K562 (cell line): Measurements from ENCODE around the gene TTC19. TPM values are rescaled to one million over a fixed set of nuclear protein-coding genes. Genes with fewer than 3 reads are reported as not detected.

Experiments
- ATAC-seq: fragments of 200-7000 bp; cut with Tn5 transposase; 3 replicates; pipeline ENCODE4 v1.9.1; 2020; ENCODE audit warnings: moderate library complexity
- BruUV-seq: library from RNA; stranded (reverse); fragments of 400-500 nt; replicated peaks from 2 replicates; lab custom pipeline; 2021; lab: Mats Ljungman, UMichigan
- CTCF ChIA-PET: fragments of 300-600 bp; formaldehyde crosslinking; extraction: SDS; loops from one replicate; lab custom pipeline; 2021; ENCODE audit warnings: low intra/inter-chr PET ratio; lab: Yijun Ruan, JAX
- POLR2A ChIA-PET: fragments of 300-600, 350-650 bp; sonication (Branson Sonifier 250); formaldehyde crosslinking; extraction: SDS; loops from one replicate; lab custom pipeline; 2021; ENCODE audit warnings: antibody characterized with exemption, inconsistent platforms; lab: Yijun Ruan, JAX
- DNase-seq, 4 experiments: peaks; one replicate each; pipeline versions ENCODE4 v3.0.0 to v3.0.0-alpha.2; 2011 to 2018; ENCODE audit warnings: low spot score in 3 of 4, mixed read lengths in 3 of 4; ENCODE audit errors: extremely low read depth in 1 of 4
- FAIRE-seq: peaks from 2 replicates; lab custom pipeline; 2011; peaks lifted over from hg19 to GRCh38; lab: Jason Lieb, UNC
- H2AFZ ChIP-seq: 2 replicates; pipeline ENCODE4 v1.6.0; 2011; ENCODE audit warnings: low read depth, low read length, control low read depth, inconsistent platforms
- H3K27ac ChIP-seq: fragments of 200-600 bp; 3 replicates; pipeline ENCODE4 v1.8.0; 2011; ENCODE audit warnings: low read depth, mild to moderate bottlenecking, control low read depth, inconsistent platforms, low read length, moderate library complexity, mixed read lengths; ENCODE audit errors: extremely low read depth
- H3K27me3 ChIP-seq, 2 experiments: fragments of 300-600 bp in 1 of 2; 2 replicates in 1 of 2; 3 replicates in 1 of 2; pipeline versions ENCODE4 v1.6.0 to v1.8.0; 2011; ENCODE audit warnings: inconsistent platforms in 2 of 2, low read length in 2 of 2, mild to moderate bottlenecking in 1 of 2, mixed read lengths in 1 of 2, moderate library complexity in 1 of 2; ENCODE audit not compliant: control insufficient read depth in 2 of 2, insufficient read depth in 2 of 2
- H3K36me3 ChIP-seq: fragments of 300-600 bp; 3 replicates; pipeline ENCODE4 v1.8.0; 2011; ENCODE audit warnings: mild to moderate bottlenecking, low read length, inconsistent platforms; ENCODE audit not compliant: control insufficient read depth, insufficient read depth
- H3K4me1 ChIP-seq, 2 experiments: fragments of 200-600 bp in 1 of 2; replicated peaks in 1 of 2; 2 replicates in 1 of 2; 3 replicates in 1 of 2; pipeline versions ENCODE4 v1.5.1 to v1.8.0; 2011; ENCODE audit warnings: inconsistent platforms in 2 of 2, low read length in 2 of 2, mild to moderate bottlenecking in 1 of 2, mixed read lengths in 1 of 2, moderate library complexity in 1 of 2; ENCODE audit not compliant: control insufficient read depth in 2 of 2, insufficient read depth in 2 of 2
- H3K4me2 ChIP-seq: 2 replicates; pipeline ENCODE4 v1.6.1; 2011; ENCODE audit warnings: low read length, control low read depth, inconsistent platforms, mixed read lengths; ENCODE audit not compliant: insufficient read depth
- H3K4me3 ChIP-seq: fragments of 200-600 bp; sonication (generic), shearing (Covaris generic); 2 replicates; pipeline ENCODE4 v1.5.1; 2016; ENCODE audit warnings: control low read depth, inconsistent platforms
- H3K79me2 ChIP-seq: fragments of 200-600 bp; 3 replicates; pipeline ENCODE4 v1.8.0; 2011; ENCODE audit warnings: low read length, inconsistent platforms; ENCODE audit not compliant: control insufficient read depth, insufficient read depth
- H3K9ac ChIP-seq, 2 experiments: 2 replicates each; pipeline versions ENCODE4 v1.6.0 to v1.6.1; 2011; ENCODE audit warnings: low read depth in 2 of 2, low read length in 2 of 2, control low read depth in 1 of 2, inconsistent platforms in 1 of 2, mild to moderate bottlenecking in 1 of 2, mixed read lengths in 1 of 2; ENCODE audit not compliant: insufficient read depth in 1 of 2
- H3K9me1 ChIP-seq: one replicate; pipeline ENCODE4 v1.6.0; 2011; ENCODE audit warnings: inconsistent platforms, mild to moderate bottlenecking, low read length, moderate library complexity; ENCODE audit not compliant: control insufficient read depth, insufficient read depth
- H3K9me3 ChIP-seq: replicated peaks from 2 replicates; pipeline ENCODE4 v1.5.1; 2011; ENCODE audit warnings: low read depth, low read length, inconsistent platforms; ENCODE audit not compliant: control insufficient read depth, insufficient read depth
- H4K20me1 ChIP-seq: replicated peaks from 2 replicates; pipeline ENCODE4 v1.6.1; 2011; ENCODE audit warnings: low read length, inconsistent platforms, mixed read lengths; ENCODE audit not compliant: control insufficient read depth, insufficient read depth
- ADNP ChIP-seq: fragments of 200-800 bp; sonication (Bioruptor generic); IDR thresholded peaks from 2 replicates; pipeline ENCODE4 v1.6.1; 2016; ENCODE audit warnings: missing genetic modification characterization, missing compliant biosample characterization
- FOXA1 ChIP-seq: fragments of 450-650 bp; IDR thresholded peaks from 2 replicates; pipeline ENCODE4 v1.6.1; 2016; ENCODE audit warnings: mild to moderate bottlenecking, borderline replicate concordance
- FOXK1 ChIP-seq: sonication (generic); formaldehyde crosslinking; IDR thresholded peaks from 2 replicates; pipeline ENCODE4 v1.8.0; 2022; ENCODE audit warnings: missing genetic modification reagents, mild to moderate bottlenecking, borderline replicate concordance
- NFXL1 ChIP-seq: fragments of 450-650 bp; formaldehyde crosslinking; IDR thresholded peaks from 2 replicates; pipeline ENCODE4 v1.4.0; 2021; ENCODE audit warnings: mild to moderate bottlenecking
- NR4A1 ChIP-seq, 2 experiments: fragments of 250-450 bp in 1 of 2; fragments of 450-650 bp in 1 of 2; sonication (Bioruptor Pico) in 1 of 2; IDR thresholded peaks; 2 replicates each; pipeline versions ENCODE4 v1.4.0 to v1.6.1; 2016 to 2020; ENCODE audit warnings: mild to moderate bottlenecking in 2 of 2, missing compliant biosample characterization in 1 of 2, missing genetic modification characterization in 1 of 2, moderate library complexity in 1 of 2
- PATZ1 ChIP-seq: fragments of 250-450 bp; sonication (Bioruptor Pico); IDR thresholded peaks from 2 replicates; pipeline ENCODE4 v1.5.0; 2020; ENCODE audit warnings: mild to moderate bottlenecking, borderline replicate concordance
- PRPF4 ChIP-seq: fragments of 200-400 bp; formaldehyde crosslinking; IDR thresholded peaks from one replicate; pipeline ENCODE4 v1.6.1; 2017; ENCODE audit warnings: low read length, low read depth, mild to moderate bottlenecking; ENCODE audit not compliant: insufficient read depth, poor library complexity, severe bottlenecking
- RBBP5 ChIP-seq: fragments of 200-600 bp; sonication (generic); IDR thresholded peaks from 2 replicates; pipeline ENCODE4 v1.6.1; 2012; ENCODE audit warnings: borderline replicate concordance, mild to moderate bottlenecking, low read length, control low read depth, inconsistent platforms; ENCODE audit not compliant: insufficient read depth, poor library complexity, severe bottlenecking
- SMARCE1 ChIP-seq: fragments of 450-650 bp; IDR thresholded peaks from 2 replicates; pipeline ENCODE4 v1.7.1; 2016; ENCODE audit warnings: mild to moderate bottlenecking
- SNRNP70 ChIP-seq: fragments of 200-400 bp; formaldehyde crosslinking; optimal IDR thresholded peaks from 2 replicates; pipeline ENCODE3; 2017; ENCODE audit warnings: low read depth, low read length
- SPI1 ChIP-seq: IDR thresholded peaks from 2 replicates; pipeline ENCODE4 v1.6.1; 2011; ENCODE audit warnings: low read depth, low read length, control low read depth, borderline replicate concordance
- SRSF7 ChIP-seq: fragments of 200-400 bp; formaldehyde crosslinking; optimal IDR thresholded peaks from 2 replicates; pipeline ENCODE3; 2017; ENCODE audit warnings: mild to moderate bottlenecking, low read depth, low read length
- ZBED1 ChIP-seq: IDR thresholded peaks from 2 replicates; pipeline ENCODE4 v1.6.1; 2014
- ZNF695 ChIP-seq: fragments of 450-650 bp; formaldehyde crosslinking; IDR thresholded peaks from 2 replicates; pipeline ENCODE4 v1.4.0; 2020; ENCODE audit warnings: mild to moderate bottlenecking, moderate library complexity
- ZNF707 ChIP-seq: fragments of 250-450 bp; sonication (Bioruptor Pico); conservative IDR thresholded peaks from 2 replicates; pipeline ENCODE4 v1.8.0; 2022; ENCODE audit warnings: inconsistent platforms, mild to moderate bottlenecking, moderate library complexity
- WGBS: fragments of 100-300 bp; shearing (Covaris generic); methylation state at CpG from one replicate; pipeline ENCODE4 v1.1.6; 2016; ENCODE audit warnings: low coverage, mixed read lengths; ENCODE audit not compliant: insufficient coverage; ENCODE audit errors: missing lambda C conversion rate; 5-methylcytosine and 5-hydroxymethylcytosine counted together
- in situ Hi-C: fragments of 300-500 bp; cut with MboI; formaldehyde crosslinking; loops from 4 replicates; pipeline ENCODE4 v1.15.0; 2018; ENCODE audit warnings: inconsistent platforms, mixed read lengths
- intact Hi-C: fragments of 100-400 bp; cut with micrococcal nuclease; formaldehyde crosslinking; loops from 2 replicates; pipeline ENCODE4 v1.14.2; 2022
- polyA plus RNA-seq, 8 experiments: library from polyadenylated mRNA; depleted of rRNA in 4 of 8; stranded (reverse) in 5 of 8; unstranded in 3 of 8; fragments of >200 nt; fragmentation: Nextera tagmentation in 2 of 8; fragmentation: Illumina TruSeq in 1 of 8; extraction: Ambion mirVana in 2 of 8; extraction: Trizol in 1 of 8; gene quantifications; 2 replicates each; pipeline versions ENCODE4 v1.2.1 to v1.2.3, GENCODE V29; 2011 to 2014; ENCODE audit warnings: inconsistent platforms in 1 of 8, missing spikeins in 1 of 8
- total RNA-seq, 7 experiments: library from RNA; depleted of rRNA in 6 of 7; stranded (reverse); fragments of >200 nt in 6 of 7; fragmentation: Illumina TruSeq in 2 of 7; extraction: Trizol in 2 of 7; gene quantifications; 2 replicates each; pipeline versions ENCODE4 v1.2.1 to v1.2.3, GENCODE V29; 2011 to 2021; ENCODE audit warnings: low replicate concordance in 1 of 7
- TF ChIP-seq, protein P1 (sequence below): sonication (generic); formaldehyde crosslinking; IDR thresholded peaks from 2 replicates; pipeline ENCODE4 v1.5.0; 2020; ENCODE audit warnings: missing genetic modification reagents
- TF ChIP-seq, protein P2 (sequence below): fragments of 450-650 bp; IDR thresholded peaks from 2 replicates; pipeline ENCODE4 v1.6.1; 2016; ENCODE audit warnings: low read depth, mild to moderate bottlenecking, moderate library complexity

TTC19 gene
- total and polyA plus RNA-seq, 9 of the 15 experiments (the other 6 are each of a cell fraction or from before 2014, with no cell fraction given): 8.1 to 60.8 (median 25.3) TPM

- Histone ChIP-seq H3K4me3 (no peak overlapping the region), H3K27me3 (no peaks in the 10 kb centered on the region), H3K79me2 (peaks cover 32% of the 10 kb centered on the region), H4K20me1 (peaks cover 5% of the 10 kb centered on the region; the same call in 1 of the 2 replicates), H3K9me1 (no peaks in the 10 kb centered on the region), H3K36me3 (peaks cover 7% of the 10 kb centered on the region; the same call in 2 of the 3 replicates), H3K9ac (no peak overlapping the region)
- intact Hi-C loops: no loop called here
- ChIA-PET POLR2A (no interaction called here), CTCF (no interaction called here)
- WGBS: 94% methylated on average over 4 of the region's 5 CpGs
- in situ Hi-C loops: loop anchor here (25.0 kb wide), 1 partner anchor 692 kb away; the partner anchor contains the start of gene PMP22
- DNase-seq: no peak
- TF ChIP-seq PATZ1 (CRISPR knock-in tag) (no peak), SRSF7 (no peak), FOXA1 (no peak), SMARCE1 (no peak), SNRNP70 (no peak), ZNF707 (CRISPR knock-in tag) (no peak), NFXL1 (CRISPR knock-in tag) (no peak), ZBED1 (no peak), NR4A1 (CRISPR knock-in tag; IDR thresholded peaks at IDR 0.05) (no peak), NR4A1 (tag; IDR thresholded peaks at IDR 0.05) (no peak), PRPF4 (no peak), ADNP (tag) (no peak), FOXK1 (no peak), RBBP5 (no peak), ZNF695 (CRISPR knock-in tag) (no peak), SPI1 (no peak)
- TF ChIP-seq, protein P1, sequence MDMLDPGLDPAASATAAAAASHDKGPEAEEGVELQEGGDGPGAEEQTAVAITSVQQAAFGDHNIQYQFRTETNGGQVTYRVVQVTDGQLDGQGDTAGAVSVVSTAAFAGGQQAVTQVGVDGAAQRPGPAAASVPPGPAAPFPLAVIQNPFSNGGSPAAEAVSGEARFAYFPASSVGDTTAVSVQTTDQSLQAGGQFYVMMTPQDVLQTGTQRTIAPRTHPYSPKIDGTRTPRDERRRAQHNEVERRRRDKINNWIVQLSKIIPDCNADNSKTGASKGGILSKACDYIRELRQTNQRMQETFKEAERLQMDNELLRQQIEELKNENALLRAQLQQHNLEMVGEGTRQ (CRISPR knock-in tag): no peak
- TF ChIP-seq, protein P2, sequence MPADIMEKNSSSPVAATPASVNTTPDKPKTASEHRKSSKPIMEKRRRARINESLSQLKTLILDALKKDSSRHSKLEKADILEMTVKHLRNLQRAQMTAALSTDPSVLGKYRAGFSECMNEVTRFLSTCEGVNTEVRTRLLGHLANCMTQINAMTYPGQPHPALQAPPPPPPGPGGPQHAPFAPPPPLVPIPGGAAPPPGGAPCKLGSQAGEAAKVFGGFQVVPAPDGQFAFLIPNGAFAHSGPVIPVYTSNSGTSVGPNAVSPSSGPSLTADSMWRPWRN: no peak
- TF ChIP-seq, all 486 proteins: peak for 0
- H3K4me1 ChIP-seq: peaks cover 29 to 45% of the 10 kb centered on the region in 2 experiments
- no peak overlapping the region for H3K27ac ChIP-seq
- no peak overlapping the region for H3K4me2 ChIP-seq
- no peak overlapping the region for H2AFZ ChIP-seq
- ATAC-seq: no peak
- no peaks in the 10 kb centered on the region for H3K9me3 ChIP-seq
- no TSS peak for BruUV-seq
- FAIRE-seq: no peak
Observed at GRCh38 chr17:15954222-15954621, 45.4 kb upstream of the TTC19 start.
